Measurements from ENCODE around the gene ATG9A.

The ATG9A gene

DNA sequence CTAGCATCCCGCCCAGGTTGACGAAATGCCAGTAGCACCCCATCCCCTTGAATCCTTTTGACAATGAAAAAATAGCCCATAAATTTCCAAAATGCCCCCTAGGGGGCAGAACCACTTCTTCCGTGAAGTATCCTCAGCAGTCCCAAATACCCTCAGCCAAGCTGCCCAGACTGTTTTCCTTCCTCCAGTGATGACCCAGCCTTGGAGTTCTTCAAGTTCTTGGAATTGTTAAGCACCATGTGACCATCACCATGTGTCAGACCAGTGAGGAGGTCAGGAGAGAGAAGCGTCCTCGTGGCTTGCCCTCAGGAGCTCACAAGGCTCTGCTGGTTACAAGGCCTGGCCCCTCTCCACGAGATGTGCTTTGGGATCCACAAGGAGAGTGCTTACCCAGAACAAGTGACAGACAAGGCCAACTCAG is 58.2 kb downstream of the ATG9A start:
- Histone ChIP-seq H3K9me2 (replicated peaks; ENCODE audit: low read depth, low read length) (no peaks in the 10 kb centered on the region), H3F3A (ENCODE audit: low read depth) (no peaks in the 10 kb centered on the region), H3K79me2 (ENCODE audit: insufficient read depth, low read length) (peaks cover 24% of the 10 kb centered on the region), H3K27me3 (ENCODE audit: insufficient read depth, low read length, poor library complexity, severe bottlenecking) (no peaks in the 10 kb centered on the region), H3K4me2 (ENCODE audit: low read depth, low read length, poor library complexity, severe bottlenecking) (no peak overlapping the region), H3K9me3 (ENCODE audit: insufficient read depth, low read depth, low read length) (no peaks in the 10 kb centered on the region), H4K20me1 (ENCODE audit: insufficient read depth, low read length, poor library complexity, severe bottlenecking) (peaks cover 13% of the 10 kb centered on the region), H3K4me1 (ENCODE audit: insufficient read depth, low read length, poor library complexity, severe bottlenecking) (peaks cover 14% of the 10 kb centered on the region), H3K9ac (ENCODE audit: low read depth, low read length, poor library complexity, severe bottlenecking) (no peak overlapping the region), H3K4me3 (ENCODE audit: low read length, poor library complexity, severe bottlenecking) (no peak overlapping the region), H3K36me3 (ENCODE audit: insufficient read depth, low read length) (peaks cover 3% of the 10 kb centered on the region; the same call in 1 of the 2 replicates), H2AFZ (ENCODE audit: low read length) (no peak overlapping the region)
- TF ChIP-seq EZH2phosphoT487 (IDR thresholded peaks at IDR 0.05; ENCODE audit: borderline replicate concordance): no peak
- TF ChIP-seq CTCF (conservative IDR thresholded peaks at IDR 0.05; ENCODE audit: low read length): peak; percentile 79

DNA sequence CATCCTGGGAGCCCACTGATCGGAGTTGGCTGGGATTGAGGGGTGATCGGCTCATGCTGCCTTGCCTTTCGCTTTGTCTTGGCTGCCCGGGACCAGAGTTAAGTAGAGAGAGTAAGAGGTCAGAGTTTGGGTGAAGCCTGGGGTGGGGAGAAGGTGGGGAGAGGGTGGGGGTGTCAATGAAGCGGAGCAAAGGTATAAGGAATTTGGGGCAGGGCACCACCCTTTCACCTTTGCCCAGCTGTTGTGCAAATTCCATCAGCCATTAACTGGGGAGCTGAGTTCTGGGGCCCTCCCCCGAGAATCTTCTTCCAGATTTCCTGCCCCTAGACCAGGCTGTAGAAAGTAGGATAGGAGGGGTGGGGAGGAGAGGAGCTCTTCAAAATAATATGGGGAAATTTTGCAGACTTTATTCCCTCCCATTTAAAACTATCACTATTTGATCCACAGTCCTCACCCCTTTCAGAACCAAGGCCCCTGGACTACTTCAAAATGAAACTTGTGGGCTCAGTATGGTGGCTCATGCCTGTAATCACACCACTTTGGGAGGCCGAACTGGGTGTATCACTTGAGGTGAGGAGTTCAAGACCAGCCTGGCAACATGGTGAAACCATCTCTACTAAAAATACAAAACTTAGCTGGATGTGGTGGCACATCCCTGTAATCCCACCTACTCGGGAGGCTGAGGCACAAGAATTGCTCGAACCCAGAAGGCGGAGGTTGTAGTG is 59.3 kb downstream of the ATG9A start, which contains the start of gene SLC23A3:
Gene SLC23A3, minus strand, starts transcription at position 100 of the 725 bp plus-strand sequence. Its CDS starts 45 bp downstream, at position 55.
- Histone ChIP-seq H3K4me3 (ENCODE audit: low read length, poor library complexity, severe bottlenecking) (no peak within 1 kb of the TSS), H3K4me2 (ENCODE audit: low read depth, low read length, poor library complexity, severe bottlenecking) (no peak within 1 kb of the TSS), H4K20me1 (ENCODE audit: insufficient read depth, low read length, poor library complexity, severe bottlenecking) (peaks cover 5% of the 10 kb centered on the region), H3K36me3 (ENCODE audit: insufficient read depth, low read length) (peaks cover 3% of the 10 kb centered on the region; the same call in 1 of the 2 replicates), H3F3A (ENCODE audit: low read depth) (no peaks in the 10 kb centered on the region), H3K79me2 (ENCODE audit: insufficient read depth, low read length) (peaks cover 13% of the 10 kb centered on the region; the same call in 1 of the 2 replicates), H3K9me2 (replicated peaks; ENCODE audit: low read depth, low read length) (no peaks in the 10 kb centered on the region), H2AFZ (ENCODE audit: low read length) (no peak within 1 kb of the TSS), H3K9ac (ENCODE audit: low read depth, low read length, poor library complexity, severe bottlenecking) (no peak within 1 kb of the TSS), H3K9me3 (ENCODE audit: insufficient read depth, low read depth, low read length) (no peaks in the 10 kb centered on the region), H3K4me1 (ENCODE audit: insufficient read depth, low read length, poor library complexity, severe bottlenecking) (peaks cover 6% of the 10 kb centered on the region), H3K27me3 (ENCODE audit: insufficient read depth, low read length, poor library complexity, severe bottlenecking) (no peaks in the 10 kb centered on the region)
- no peak for TF ChIP-seq EZH2phosphoT487 (IDR thresholded peaks at IDR 0.05; ENCODE audit: borderline replicate concordance)
- TF ChIP-seq CTCF (conservative IDR thresholded peaks at IDR 0.05; ENCODE audit: low read length): no peak
